HEK293 (cell line): ENCODE data around the gene INA.
"Not testable (repeated sequence)": the region's sequence is repeated elsewhere in the genome, so short reads cannot be mapped to it uniquely, and the experiment has no call there.

Experiments
- CTCF ChIA-PET: fragments of 350-600 bp; formaldehyde crosslinking; extraction: SDS; loops from one replicate; lab custom pipeline; 2021; ENCODE audit warnings: antibody characterized with exemption; lab: Yijun Ruan, JAX
- POLR2A ChIA-PET: fragments of 300-600 bp; formaldehyde crosslinking; extraction: SDS; loops from one replicate; lab custom pipeline; 2020; ENCODE audit warnings: antibody characterized with exemption, inconsistent platforms; lab: Yijun Ruan, JAX
- H3K27ac ChIP-seq: fragments of 200-500 bp; sonication (Bioruptor generic); 2 replicates; pipeline ENCODE4 v1.5.1; 2014; ENCODE audit warnings: low read depth, low read length, control low read depth, inconsistent platforms; ENCODE audit errors: extremely low read depth
- H3K36me3 ChIP-seq, 2 experiments: fragments of 200-500 bp in 1 of 2; sonication (Bioruptor generic) in 1 of 2; 1 replicate in 1 of 2; 2 replicates in 1 of 2; pipeline ENCODE4 v1.5.1; 2014 to 2017; ENCODE audit warnings: inconsistent platforms in 2 of 2, low read length in 2 of 2; ENCODE audit not compliant: control insufficient read depth in 2 of 2, insufficient read depth in 1 of 2
- H3K4me1 ChIP-seq: fragments of 200-500 bp; sonication (Bioruptor generic); 2 replicates; pipeline ENCODE4 v1.5.1; 2014; ENCODE audit warnings: mild to moderate bottlenecking, low read length, inconsistent platforms; ENCODE audit not compliant: control insufficient read depth, insufficient read depth
- H3K4me3 ChIP-seq: 2 replicates; pipeline ENCODE4 v1.5.1; 2011; ENCODE audit warnings: low read depth, mild to moderate bottlenecking, control low read depth, low read length, moderate library complexity
- H3K9me3 ChIP-seq: fragments of 200-500 bp; sonication (Bioruptor generic); 2 replicates; pipeline ENCODE4 v1.5.1; 2014; ENCODE audit warnings: low read depth, low read length, inconsistent platforms; ENCODE audit not compliant: control insufficient read depth, insufficient read depth
- CTCF ChIP-seq: fragments of 450-650 bp; formaldehyde crosslinking; IDR thresholded peaks from 2 replicates; pipeline ENCODE4 v1.5.1; 2016; ENCODE audit warnings: missing biosample characterization, missing genetic modification characterization
- INSM2 ChIP-seq: fragments of 450-650 bp; formaldehyde crosslinking; IDR thresholded peaks from 2 replicates; pipeline ENCODE4 v1.5.1; 2016; ENCODE audit warnings: missing biosample characterization, missing genetic modification characterization
- PRDM6 ChIP-seq: fragments of 450-650 bp; formaldehyde crosslinking; IDR thresholded peaks from 2 replicates; pipeline ENCODE4 v1.5.1; 2017; ENCODE audit warnings: missing biosample characterization, missing genetic modification characterization
- ZBTB17 ChIP-seq: fragments of 450-650 bp; formaldehyde crosslinking; IDR thresholded peaks from 2 replicates; pipeline ENCODE4 v1.5.1; 2016; ENCODE audit warnings: missing biosample characterization, missing genetic modification characterization
- ZFP41 ChIP-seq: fragments of 450-650 bp; formaldehyde crosslinking; IDR thresholded peaks from 2 replicates; pipeline ENCODE4 v1.5.1; 2016; ENCODE audit warnings: missing biosample characterization, missing genetic modification characterization, borderline replicate concordance
- ZNF2 ChIP-seq: fragments of 450-650 bp; formaldehyde crosslinking; IDR thresholded peaks from 2 replicates; pipeline ENCODE4 v1.5.1; 2016; ENCODE audit warnings: missing biosample characterization, missing genetic modification characterization
- ZNF274 ChIP-seq, 2 experiments: fragments of 200-500 bp in 1 of 2; fragments of 450-650 bp in 1 of 2; sonication (Bioruptor generic) in 1 of 2; formaldehyde crosslinking in 1 of 2; IDR thresholded peaks; 2 replicates each; pipeline versions ENCODE4 v1.5.1 to v1.6.1; 2014 to 2016; ENCODE audit warnings: borderline replicate concordance in 1 of 2, inconsistent platforms in 1 of 2, low read length in 1 of 2, missing biosample characterization in 1 of 2, missing genetic modification characterization in 1 of 2
- ZNF280D ChIP-seq: fragments of 450-650 bp; formaldehyde crosslinking; IDR thresholded peaks from 2 replicates; pipeline ENCODE4 v1.5.1; 2016; ENCODE audit warnings: missing biosample characterization, missing genetic modification characterization
- ZNF362 ChIP-seq: fragments of 450-650 bp; formaldehyde crosslinking; IDR thresholded peaks from 2 replicates; pipeline ENCODE4 v1.5.1; 2016; ENCODE audit warnings: missing biosample characterization, missing genetic modification characterization
- ZNF394 ChIP-seq: fragments of 450-650 bp; formaldehyde crosslinking; IDR thresholded peaks from 2 replicates; pipeline ENCODE4 v1.5.1; 2016; ENCODE audit warnings: missing biosample characterization, missing genetic modification characterization, mild to moderate bottlenecking, moderate library complexity, borderline replicate concordance
- ZNF514 ChIP-seq: fragments of 450-650 bp; formaldehyde crosslinking; IDR thresholded peaks from 2 replicates; pipeline ENCODE4 v1.5.1; 2016; ENCODE audit warnings: missing biosample characterization, missing genetic modification characterization
- ZNF596 ChIP-seq: fragments of 450-650 bp; IDR thresholded peaks from 2 replicates; pipeline ENCODE4 v1.5.0; 2018; ENCODE audit warnings: missing biosample characterization, mild to moderate bottlenecking, missing genetic modification characterization, moderate library complexity
- ZNF623 ChIP-seq: fragments of 450-650 bp; formaldehyde crosslinking; IDR thresholded peaks from 2 replicates; pipeline ENCODE4 v1.5.1; 2016; ENCODE audit warnings: missing biosample characterization, missing genetic modification characterization
- ZNF624 ChIP-seq: fragments of 450-650 bp; formaldehyde crosslinking; IDR thresholded peaks from 2 replicates; pipeline ENCODE4 v1.5.1; 2017; ENCODE audit warnings: missing biosample characterization, missing genetic modification characterization
- ZNF654 ChIP-seq: fragments of 450-650 bp; formaldehyde crosslinking; IDR thresholded peaks from 2 replicates; pipeline ENCODE4 v1.5.1; 2016; ENCODE audit warnings: low read depth, missing biosample characterization, missing genetic modification characterization
- ZNF701 ChIP-seq: fragments of 450-650 bp; formaldehyde crosslinking; IDR thresholded peaks from 2 replicates; pipeline ENCODE4 v1.5.1; 2016; ENCODE audit warnings: missing biosample characterization, missing genetic modification characterization
- ZNF785 ChIP-seq: fragments of 450-650 bp; formaldehyde crosslinking; IDR thresholded peaks from 2 replicates; pipeline ENCODE4 v1.5.1; 2016; ENCODE audit warnings: missing biosample characterization, missing genetic modification characterization

The INA gene

GRCh38 chr10:103241262-103242011, 35.5 kb upstream of the INA start (continued):
- TF ChIP-seq ZNF274 (IDR thresholded peaks at IDR 0.05; ENCODE audit: low read length) (no peak), ZNF274 (tag by site-specific recombination; IDR thresholded peaks at IDR 0.05; ENCODE audit: borderline replicate concordance) (0 out of 2 replicates have a peak, but pooled peaks have one; percentile 10)

- ChIA-PET POLR2A (interaction anchor here (0.6 to 1.3 kb wide), 3 partner anchors 51 to 74 kb away, joined by 3 to 5 read pairs (median 3); no protein-coding TSS in a partner anchor), CTCF (interaction anchor here (0.6 to 2.1 kb wide), 41 partner anchors 10 to 566 kb away, joined by 3 to 13 read pairs (median 4); partner anchors contain the start of genes CNNM2, CYP17A1, INA and NT5C2)
- Histone ChIP-seq H3K4me1 (peaks cover 6% of the 10 kb centered on the region; the same call in 1 of the 2 replicates), H3K4me3 (no peak overlapping the region), H3K9me3 (no peaks in the 10 kb centered on the region)
- TF ChIP-seq PRDM6 (tag by site-specific recombination) (no peak), ZNF596 (tag by site-specific recombination) (no peak), ZFP41 (tag by site-specific recombination) (no peak), CTCF (peak; percentile 42; the same call in 1 of the 2 replicates), ZNF280D (no peak), ZNF514 (no peak), ZNF785 (tag by site-specific recombination) (no peak), ZNF623 (tag by site-specific recombination) (no peak), ZNF362 (tag by site-specific recombination) (no peak), ZNF624 (tag by site-specific recombination) (no peak), INSM2 (tag by site-specific recombination) (no peak), ZNF654 (tag by site-specific recombination) (peak; percentile 71), ZNF394 (tag by site-specific recombination) (0 out of 2 replicates have a peak, but pooled peaks have one; percentile 23), ZNF701 (tag by site-specific recombination) (no peak), ZNF2 (no peak), ZBTB17 (peak; percentile 47)
- TF ChIP-seq, all 188 proteins: peak for 4
- no peak overlapping the region for H3K27ac ChIP-seq
- H3K36me3 ChIP-seq: no peaks in the 10 kb centered on the region
Observed at GRCh38 chr10:103244666-103245271, 32.2 kb upstream of the INA start.

- H3K9me3 ChIP-seq, POLR2A ChIA-PET, H3K4me3 ChIP-seq, H3K27ac ChIP-seq, H3K4me1 ChIP-seq, H3K36me3 ChIP-seq: not testable (repeated sequence)
- CTCF ChIA-PET: interaction anchor here (0.6 to 1.7 kb wide), 5 partner anchors 16 to 332 kb away, joined by 3 to 8 read pairs (median 3); partner anchors contain the start of gene INA
Observed at GRCh38 chr10:103245587-103245986, 31.4 kb upstream of the INA start, which contains the start of gene RPEL1. TSS of gene RPEL1 (plus strand) at chr10:103245887. CDS start at chr10:103245997, 110 bp downstream.
